Measurements from ENCODE around the gene GREM2. TPM values are rescaled to one million over a fixed set of nuclear protein-coding genes. Genes with fewer than 3 reads are reported as not detected.

Gene GREM2
- total and polyA plus RNA-seq, 2 experiments from 2014 or later: 47.8 to 86.5 TPM

- Histone ChIP-seq H3K9me3 (ENCODE audit: low read depth) (no peaks in the 10 kb centered on the region), H3K4me3 (peak overlapping the region; percentile 98), H4K20me1 (ENCODE audit: insufficient read depth) (0 out of 2 replicates have a peak, but pooled peaks cover 4% of the 10 kb centered on the region), H3K9me2 (ENCODE audit: insufficient read depth) (no peaks in the 10 kb centered on the region), H3K36me3 (ENCODE audit: low read depth) (no peaks in the 10 kb centered on the region), H2AFZ (no peak overlapping the region), H3F3A (ENCODE audit: insufficient read depth) (peaks cover 36% of the 10 kb centered on the region), H3K27ac (no peak overlapping the region), H3K79me2 (ENCODE audit: insufficient read depth) (peaks cover 73% of the 10 kb centered on the region), H3K4me2 (ENCODE audit: unreplicated experiment) (peak overlapping the region; percentile 91), H3K4me1 (ENCODE audit: insufficient read depth) (peaks cover 36% of the 10 kb centered on the region), H3K27me3 (replicated peaks; ENCODE audit: insufficient read depth) (no peaks in the 10 kb centered on the region), H3K9ac (peak overlapping the region; percentile 80)
- in situ Hi-C loops (cut with MboI): no loop called here
- TF ChIP-seq EZH2phosphoT487 (IDR thresholded peaks at IDR 0.05; ENCODE audit: insufficient read depth, low read depth) (no peak), EZH2 (IDR thresholded peaks at IDR 0.05; ENCODE audit: insufficient read depth, poor library complexity, severe bottlenecking) (no peak)
- DNase-seq: peak; percentile 12
- WGBS, 2 experiments (ENCODE audit: low coverage in 1 of 2, low lambda C conversion rate in 2 of 2, missing lambda C conversion rate in 2 of 2): 46 to 48% methylated on average over 6 of the region's 6 CpGs
Observed at GRCh38 chr1:240609527-240610060, 2.4 kb downstream of the GREM2 start.

DNA sequence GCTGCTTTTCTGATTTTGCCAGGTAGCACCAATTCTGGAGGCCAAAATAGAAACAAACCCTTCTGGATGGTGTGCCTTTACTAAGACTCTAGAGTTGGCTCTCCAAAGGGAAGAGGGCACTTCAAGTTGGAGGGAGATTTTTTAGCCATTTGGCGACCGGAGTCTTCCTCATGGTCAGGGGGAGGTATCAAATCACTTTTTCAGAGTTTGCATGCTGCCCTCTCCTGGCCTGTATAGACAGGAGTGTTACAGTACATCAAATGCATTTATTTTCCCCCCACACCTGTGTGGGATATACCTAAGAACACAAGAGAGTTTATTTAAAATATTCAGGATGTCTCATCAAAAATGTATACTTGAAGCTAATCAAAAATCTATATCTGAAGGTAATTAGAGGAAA, 3.2 kb downstream of the GREM2 start:
- TF ChIP-seq EZH2phosphoT487 (IDR thresholded peaks at IDR 0.05; ENCODE audit: insufficient read depth, low read depth) (no peak), EZH2 (IDR thresholded peaks at IDR 0.05; ENCODE audit: insufficient read depth, poor library complexity, severe bottlenecking) (no peak)
- Histone ChIP-seq H3K79me2 (ENCODE audit: insufficient read depth) (peaks cover 82% of the 10 kb centered on the region), H3K9ac (0 out of 2 replicates have a peak overlapping the region, but pooled peaks have one; percentile 80), H4K20me1 (ENCODE audit: insufficient read depth) (0 out of 2 replicates have a peak, but pooled peaks cover 4% of the 10 kb centered on the region), H2AFZ (no peak overlapping the region), H3F3A (ENCODE audit: insufficient read depth) (peaks cover 35% of the 10 kb centered on the region), H3K9me3 (ENCODE audit: low read depth) (no peaks in the 10 kb centered on the region), H3K27me3 (replicated peaks; ENCODE audit: insufficient read depth) (no peaks in the 10 kb centered on the region), H3K9me2 (ENCODE audit: insufficient read depth) (no peaks in the 10 kb centered on the region), H3K4me2 (ENCODE audit: unreplicated experiment) (peak overlapping the region; percentile 91), H3K36me3 (ENCODE audit: low read depth) (no peaks in the 10 kb centered on the region), H3K4me1 (ENCODE audit: insufficient read depth) (peaks cover 33% of the 10 kb centered on the region), H3K4me3 (peak overlapping the region; percentile 98), H3K27ac (no peak overlapping the region)
- in situ Hi-C loops (cut with MboI): no loop called here
- WGBS, 2 experiments (ENCODE audit: low coverage in 1 of 2, low lambda C conversion rate in 2 of 2, missing lambda C conversion rate in 2 of 2): 94 to 100% methylated on average over 2 of the region's 2 CpGs
- DNase-seq: peak; percentile 37

DNA sequence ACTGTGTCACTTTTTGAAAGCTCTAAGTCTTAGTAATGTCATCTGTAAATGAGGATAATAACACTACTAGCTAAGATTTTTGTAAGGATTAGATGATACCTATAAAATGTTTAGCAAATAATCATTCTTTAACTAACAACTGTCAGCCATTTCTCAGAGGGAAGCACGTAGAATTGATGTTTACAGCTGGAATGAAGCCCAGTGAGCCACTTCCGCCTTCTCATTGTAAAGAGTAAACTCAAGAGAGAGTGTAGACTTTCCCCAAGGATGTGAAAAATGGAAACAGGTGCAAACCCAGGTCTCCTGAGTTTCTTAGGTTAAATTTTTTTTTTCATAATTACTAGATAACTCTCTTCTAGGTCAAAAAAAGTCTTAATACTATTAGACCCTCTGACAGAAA, 4.9 kb downstream of the GREM2 start:
- Histone ChIP-seq H3F3A (ENCODE audit: insufficient read depth) (peaks cover 21% of the 10 kb centered on the region; the same call in 1 of the 2 replicates), H3K4me1 (ENCODE audit: insufficient read depth) (peaks cover 19% of the 10 kb centered on the region)

GRCh38 chr1:240602189-240602588, 9.8 kb downstream of the GREM2 start:
- DNase-seq: peak; percentile 42
- H3K27me3 ChIP-seq (replicated peaks; ENCODE audit: insufficient read depth): no peaks in the 10 kb centered on the region
- no peak for TF ChIP-seq EZH2phosphoT487 (IDR thresholded peaks at IDR 0.05; ENCODE audit: insufficient read depth, low read depth)
- H3K9me2 ChIP-seq (ENCODE audit: insufficient read depth): no peaks in the 10 kb centered on the region
- in situ Hi-C loops (cut with MboI): no loop called here
- no peak overlapping the region for H3K9ac ChIP-seq
- H4K20me1 ChIP-seq (ENCODE audit: insufficient read depth): no peaks in the 10 kb centered on the region
- peaks cover 13% of the 10 kb centered on the region; the same call in 1 of the 2 replicates for H3K36me3 ChIP-seq (ENCODE audit: low read depth)
- H2AFZ ChIP-seq: no peak overlapping the region
- H3F3A ChIP-seq (ENCODE audit: insufficient read depth): peaks cover 19% of the 10 kb centered on the region
- no peak overlapping the region for H3K4me3 ChIP-seq
- H3K27ac ChIP-seq: no peak overlapping the region
- WGBS, 2 experiments (ENCODE audit: low coverage in 1 of 2, low lambda C conversion rate in 2 of 2, missing lambda C conversion rate in 2 of 2): 48 to 68% methylated on average over 2 of the region's 2 CpGs
- H3K4me1 ChIP-seq (ENCODE audit: insufficient read depth): peaks cover 22% of the 10 kb centered on the region
- H3K79me2 ChIP-seq (ENCODE audit: insufficient read depth): peaks cover 99% of the 10 kb centered on the region
- no peaks in the 10 kb centered on the region for H3K9me3 ChIP-seq (ENCODE audit: low read depth)
- H3K4me2 ChIP-seq (ENCODE audit: unreplicated experiment): no peak overlapping the region

More for the DNA sequence above, 4.9 kb downstream of the GREM2 start:
- Histone ChIP-seq H4K20me1 (ENCODE audit: insufficient read depth) (0 out of 2 replicates have a peak, but pooled peaks cover 4% of the 10 kb centered on the region), H3K9me3 (ENCODE audit: low read depth) (no peaks in the 10 kb centered on the region), H3K27me3 (replicated peaks; ENCODE audit: insufficient read depth) (no peaks in the 10 kb centered on the region), H3K9ac (no peak overlapping the region), H3K4me3 (0 out of 2 replicates have a peak overlapping the region, but pooled peaks have one; percentile 98), H3K4me2 (ENCODE audit: unreplicated experiment) (no peak overlapping the region), H3K79me2 (ENCODE audit: insufficient read depth) (peaks cover 98% of the 10 kb centered on the region), H3K9me2 (ENCODE audit: insufficient read depth) (no peaks in the 10 kb centered on the region), H2AFZ (no peak overlapping the region), H3K27ac (no peak overlapping the region), H3K36me3 (ENCODE audit: low read depth) (no peaks in the 10 kb centered on the region)
- in situ Hi-C loops (cut with MboI): no loop called here
- WGBS, 2 experiments (ENCODE audit: low coverage in 1 of 2, low lambda C conversion rate in 2 of 2, missing lambda C conversion rate in 2 of 2): 77 to 87% methylated on average over 2 of the region's 2 CpGs
- no peak for TF ChIP-seq EZH2phosphoT487 (IDR thresholded peaks at IDR 0.05; ENCODE audit: insufficient read depth, low read depth)
- TF ChIP-seq EZH2 (IDR thresholded peaks at IDR 0.05; ENCODE audit: insufficient read depth, poor library complexity, severe bottlenecking): no peak
- no peak for DNase-seq
